Nasal cavity respiratory epithelium epithelial cell of viscerocranial mucosa (primary cell): ENCODE results near the gene SUCLA2. TPM values are rescaled to one million over a fixed set of nuclear protein-coding genes. Genes with fewer than 3 reads are reported as not detected.

Experiments used
- total RNA-seq: library from RNA; depleted of rRNA; stranded (reverse); fragments of >200 nt; gene quantifications from 2 replicates; pipeline ENCODE4 v1.2.3, GENCODE V29; 2014

SUCLA2 gene
- total RNA-seq: 81.3 and 82.9 TPM in 2 replicates

GRCh38 chr13:48001114-48001881, at the start of gene SUCLA2:
SUCLA2 (minus strand) TSS chr13:48001273; CDS start chr13:48001269, 4 bp downstream.

GRCh38 chr13:48037346-48038173, 36.5 kb upstream of the SUCLA2 start, which contains the start of gene NUDT15:
NUDT15 (plus strand) TSS chr13:48037726; CDS start chr13:48037747, 21 bp downstream.

Other genes starting within 250 kb of the SUCLA2 start
- gene NUDT15, start 36.5 kb upstream of the SUCLA2 start, total RNA-seq: 21.6 and 32.1 TPM in 2 replicates
- gene MED4, start 93.8 kb upstream of the SUCLA2 start, total RNA-seq: 27.3 and 28.8 TPM in 2 replicates
- 80.0 and 312 TPM in 2 replicates for gene ITM2B, start 231.9 kb upstream of the SUCLA2 start, total RNA-seq